Neural progenitor cell (in vitro differentiated cells): ENCODE results near the gene INPP5B.

Experiments
- EZH2 ChIP-seq: fragments of 200-600 bp; sonication (generic); IDR thresholded peaks from 2 replicates; pipeline ENCODE4 v1.6.1; 2017; ENCODE audit warnings: antibody characterized with exemption, mild to moderate bottlenecking, moderate library complexity
- TF ChIP-seq, protein P1 (sequence below): fragments of 200-600 bp; sonication (generic); IDR thresholded peaks from 2 replicates; pipeline ENCODE4 v1.5.1; 2017; ENCODE audit warnings: antibody characterized with exemption, mild to moderate bottlenecking

DNA sequence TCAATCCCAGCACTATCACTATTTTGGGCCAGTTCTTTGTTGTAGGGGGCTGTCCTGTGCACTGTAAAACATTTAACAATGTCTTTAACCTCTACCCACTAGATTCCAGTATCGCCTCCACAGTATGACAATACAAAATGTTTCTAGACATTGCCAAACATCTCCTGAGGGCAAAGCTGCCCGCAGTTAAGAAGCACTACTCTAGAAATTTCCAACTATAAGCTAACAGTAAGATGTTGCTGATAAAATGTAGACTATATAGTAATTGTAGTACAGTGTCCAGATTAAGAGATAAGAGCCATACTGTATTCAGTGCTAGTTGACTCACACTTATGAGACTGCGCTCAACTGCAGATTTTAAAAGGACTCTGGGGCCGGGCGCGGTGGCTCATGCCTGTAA lies 92.4 kb downstream of the INPP5B start:
- TF ChIP-seq, protein P1, sequence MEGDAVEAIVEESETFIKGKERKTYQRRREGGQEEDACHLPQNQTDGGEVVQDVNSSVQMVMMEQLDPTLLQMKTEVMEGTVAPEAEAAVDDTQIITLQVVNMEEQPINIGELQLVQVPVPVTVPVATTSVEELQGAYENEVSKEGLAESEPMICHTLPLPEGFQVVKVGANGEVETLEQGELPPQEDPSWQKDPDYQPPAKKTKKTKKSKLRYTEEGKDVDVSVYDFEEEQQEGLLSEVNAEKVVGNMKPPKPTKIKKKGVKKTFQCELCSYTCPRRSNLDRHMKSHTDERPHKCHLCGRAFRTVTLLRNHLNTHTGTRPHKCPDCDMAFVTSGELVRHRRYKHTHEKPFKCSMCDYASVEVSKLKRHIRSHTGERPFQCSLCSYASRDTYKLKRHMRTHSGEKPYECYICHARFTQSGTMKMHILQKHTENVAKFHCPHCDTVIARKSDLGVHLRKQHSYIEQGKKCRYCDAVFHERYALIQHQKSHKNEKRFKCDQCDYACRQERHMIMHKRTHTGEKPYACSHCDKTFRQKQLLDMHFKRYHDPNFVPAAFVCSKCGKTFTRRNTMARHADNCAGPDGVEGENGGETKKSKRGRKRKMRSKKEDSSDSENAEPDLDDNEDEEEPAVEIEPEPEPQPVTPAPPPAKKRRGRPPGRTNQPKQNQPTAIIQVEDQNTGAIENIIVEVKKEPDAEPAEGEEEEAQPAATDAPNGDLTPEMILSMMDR, result no peak
- TF ChIP-seq EZH2, result no peak
